ENCODE results near the gene SLC5A10.
A peak's percentile ranks its signal among the peaks of the same experiment; 100 is the strongest.
"Not testable (repeated sequence)": the region's sequence is repeated elsewhere in the genome, so short reads cannot be mapped to it uniquely, and the experiment has no call there.

The SLC5A10 gene

DNA sequence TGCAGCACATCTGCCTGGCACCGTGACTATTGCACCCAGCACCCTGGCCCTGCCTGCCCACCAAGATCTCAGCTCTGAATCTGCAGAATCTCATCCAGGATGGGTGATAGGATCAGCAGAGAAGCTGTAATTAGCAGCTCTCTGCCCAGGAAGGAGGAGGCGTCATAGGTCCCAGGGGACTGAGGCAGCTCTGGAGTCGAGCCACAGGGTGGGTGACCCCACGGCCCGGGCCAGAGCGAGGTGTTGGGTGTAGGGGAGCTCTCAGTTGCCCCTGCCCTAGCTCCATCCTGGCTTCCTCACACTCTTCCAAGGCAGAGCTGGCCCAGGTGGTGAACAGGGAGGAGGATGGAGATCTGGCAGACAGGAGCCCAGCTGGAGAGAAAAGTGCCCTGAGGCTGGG is 70.8 kb downstream of the SLC5A10 start:
- no peak for DNase-seq

DNA sequence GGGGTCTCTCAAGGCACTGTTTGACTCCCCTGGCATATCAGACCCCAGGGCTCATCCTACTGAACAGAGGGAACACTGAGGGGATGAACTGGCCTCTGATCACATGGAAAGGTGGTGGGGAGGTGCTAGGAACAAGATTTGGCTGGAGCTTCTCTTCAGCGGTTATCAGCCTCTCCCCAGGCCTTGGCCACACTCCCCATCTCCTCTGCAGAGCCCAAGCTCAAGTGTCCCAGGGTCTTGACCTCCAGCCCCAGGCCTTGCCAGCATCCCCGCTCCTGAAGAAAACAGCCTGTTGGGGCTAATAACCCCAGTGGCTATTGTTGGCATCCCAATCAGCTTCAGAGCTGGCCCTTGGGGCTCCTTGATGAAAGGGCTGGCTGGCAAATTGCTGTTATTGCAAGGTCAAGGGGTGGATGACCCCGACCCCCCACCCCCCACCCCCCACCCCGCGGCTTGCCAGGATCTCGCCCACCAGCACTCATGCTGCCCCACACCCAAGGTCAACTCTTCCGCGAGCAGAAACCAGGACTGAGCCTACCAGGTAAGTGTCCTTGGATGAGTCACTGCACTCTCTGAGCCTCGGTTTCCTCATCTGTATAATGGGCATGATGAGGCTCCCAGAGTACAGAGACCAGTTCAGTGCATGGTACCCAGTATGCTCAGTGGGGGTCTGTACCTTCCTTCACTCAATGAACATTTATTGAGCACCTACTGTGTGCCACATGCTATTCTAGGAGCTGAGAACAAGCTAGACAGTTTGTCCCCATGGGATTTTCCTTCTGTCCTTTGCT is 71.4 kb downstream of the SLC5A10 start:
- no peak for DNase-seq

DNA sequence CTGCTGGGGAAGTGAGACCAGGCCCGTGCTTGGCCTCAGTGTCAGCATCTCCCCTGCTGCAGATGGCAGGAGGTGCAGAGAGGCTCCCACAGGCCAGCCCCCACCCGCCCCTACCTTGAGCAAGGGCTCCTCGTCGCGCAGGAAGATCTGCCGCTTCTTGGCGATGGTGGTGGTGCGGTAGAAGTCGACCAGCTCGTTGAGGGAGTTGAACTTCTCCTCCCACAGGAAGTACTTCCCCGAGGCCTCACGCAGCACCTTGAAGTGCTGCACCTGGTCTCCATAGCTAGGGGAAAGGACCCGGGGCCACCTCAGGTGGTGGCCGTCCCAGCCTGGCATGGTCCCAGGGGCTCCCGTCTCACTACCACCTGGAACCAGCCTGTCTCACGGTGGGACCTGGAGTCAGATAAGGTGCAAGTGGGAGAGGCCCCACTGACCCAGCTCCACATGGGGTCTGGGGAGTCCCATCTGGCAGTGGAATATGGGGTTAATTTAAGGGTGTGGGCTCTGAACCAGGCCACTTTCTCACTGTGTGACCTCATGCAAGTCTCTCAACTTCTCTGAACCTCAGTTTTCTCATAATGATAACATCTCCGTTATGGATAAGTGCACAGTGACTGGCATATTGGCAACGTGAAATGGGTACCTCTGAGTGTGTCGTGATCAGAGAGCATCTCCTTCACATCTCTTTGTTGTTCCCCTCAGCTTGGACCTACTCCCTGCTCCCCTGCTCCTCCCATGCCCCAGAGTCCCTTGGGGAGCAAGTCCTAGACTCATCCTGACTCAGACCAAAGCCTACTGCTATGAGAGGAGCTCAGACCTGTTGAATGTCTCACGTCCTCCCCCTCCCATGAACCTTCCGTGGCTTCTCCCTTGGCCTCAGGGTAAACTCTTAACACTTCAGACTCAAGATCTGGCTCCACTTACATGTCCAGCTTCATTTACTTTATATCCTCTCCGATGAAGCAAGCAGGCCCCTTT is 72.4 kb downstream of the SLC5A10 start:
- no peak for DNase-seq

DNA sequence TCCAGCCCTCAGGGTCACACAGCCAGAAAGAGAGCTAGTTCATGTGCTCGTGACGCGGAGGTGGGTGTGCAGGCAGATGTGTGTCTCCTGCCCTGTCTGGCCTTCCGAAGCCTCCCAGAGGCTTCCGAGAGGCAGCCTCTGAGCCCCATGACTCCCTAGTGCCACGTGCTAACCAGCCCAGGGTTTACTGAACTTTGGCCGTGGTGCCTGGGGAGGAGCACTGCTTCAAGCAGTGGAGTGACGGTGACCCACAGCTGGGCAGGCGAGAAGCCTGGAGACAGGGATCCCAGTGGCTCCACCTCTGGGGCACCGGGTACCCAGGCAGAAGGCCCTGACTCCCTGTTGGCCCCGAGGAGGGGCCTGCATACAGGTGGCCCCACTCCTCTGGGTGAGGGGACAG is 76.7 kb downstream of the SLC5A10 start:
- not testable (repeated sequence) for DNase-seq

DNA sequence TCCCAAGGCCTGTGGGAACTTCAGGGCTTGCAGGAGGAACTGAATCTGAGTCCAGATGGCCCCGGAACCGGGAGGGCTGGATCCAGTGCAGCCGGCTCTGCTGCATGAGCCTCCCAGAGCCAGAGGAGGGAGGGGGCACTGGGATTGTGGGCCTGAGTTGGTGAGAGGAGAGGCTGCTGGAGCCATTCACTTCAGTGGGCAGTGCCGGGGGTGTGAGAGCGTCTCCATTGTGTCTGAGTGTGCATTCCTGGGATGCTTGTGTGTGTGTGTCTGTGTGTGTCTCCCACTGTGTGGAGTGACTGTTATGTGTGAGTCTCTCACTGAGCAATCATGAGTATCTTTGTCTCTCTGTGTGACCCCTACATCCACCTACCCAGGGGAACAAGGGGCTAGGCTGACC is 77.8 kb downstream of the SLC5A10 start:
- DNase-seq, result not testable (repeated sequence)

DNA sequence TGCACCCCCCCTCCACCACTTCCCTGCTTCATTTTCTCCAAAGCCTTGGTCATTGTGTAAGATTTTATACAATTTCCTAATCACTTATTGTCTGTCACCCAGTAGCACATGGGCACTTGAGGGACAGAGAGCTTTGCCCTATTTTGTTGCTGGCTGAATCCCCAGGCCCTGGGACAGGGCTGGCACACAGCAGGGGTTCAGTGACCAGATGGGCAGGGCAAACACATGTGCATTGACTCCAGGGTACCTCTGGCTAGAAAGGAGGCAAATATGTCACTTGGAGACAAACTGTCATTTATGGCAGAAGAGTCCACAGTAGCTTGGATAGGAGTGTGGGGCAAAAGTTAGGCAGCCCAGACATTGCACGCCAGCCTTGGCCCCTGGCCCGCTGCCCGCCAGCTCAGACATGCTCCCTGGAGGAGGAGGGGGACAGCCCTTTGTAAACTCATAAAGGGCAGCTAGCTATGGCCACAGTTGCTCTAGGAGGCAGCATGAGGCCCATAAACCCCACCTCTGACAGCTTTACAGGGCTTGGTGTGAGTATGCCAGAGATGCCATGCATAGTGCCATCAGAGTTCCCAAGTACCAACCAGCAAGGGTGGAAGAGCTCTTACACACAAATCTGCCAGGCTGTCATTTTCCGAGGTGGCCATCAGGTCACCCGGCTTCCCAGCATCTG is 78.9 kb downstream of the SLC5A10 start:
- DNase-seq, result not testable (repeated sequence)

DNA sequence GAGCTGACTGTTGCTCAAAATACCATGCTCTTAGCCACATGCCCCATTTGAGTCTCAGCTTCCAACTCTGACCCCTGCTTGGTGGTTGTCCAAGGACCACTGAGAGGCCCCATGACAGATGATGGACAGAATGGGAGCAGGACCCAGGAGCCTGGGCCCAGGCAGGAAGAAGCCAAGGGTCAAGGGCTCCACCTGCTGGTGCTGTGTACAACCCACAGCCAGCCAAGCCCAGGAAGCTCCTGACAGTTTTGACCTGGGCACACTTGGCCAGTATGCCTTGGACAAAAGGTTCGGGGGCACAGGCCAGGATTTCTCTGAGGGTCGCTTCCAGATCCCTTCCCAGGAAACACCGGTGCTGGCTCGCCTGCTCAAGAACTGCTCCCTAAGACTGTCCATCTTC is 79.8 kb downstream of the SLC5A10 start:
- peak; percentile 32 for DNase-seq

DNA sequence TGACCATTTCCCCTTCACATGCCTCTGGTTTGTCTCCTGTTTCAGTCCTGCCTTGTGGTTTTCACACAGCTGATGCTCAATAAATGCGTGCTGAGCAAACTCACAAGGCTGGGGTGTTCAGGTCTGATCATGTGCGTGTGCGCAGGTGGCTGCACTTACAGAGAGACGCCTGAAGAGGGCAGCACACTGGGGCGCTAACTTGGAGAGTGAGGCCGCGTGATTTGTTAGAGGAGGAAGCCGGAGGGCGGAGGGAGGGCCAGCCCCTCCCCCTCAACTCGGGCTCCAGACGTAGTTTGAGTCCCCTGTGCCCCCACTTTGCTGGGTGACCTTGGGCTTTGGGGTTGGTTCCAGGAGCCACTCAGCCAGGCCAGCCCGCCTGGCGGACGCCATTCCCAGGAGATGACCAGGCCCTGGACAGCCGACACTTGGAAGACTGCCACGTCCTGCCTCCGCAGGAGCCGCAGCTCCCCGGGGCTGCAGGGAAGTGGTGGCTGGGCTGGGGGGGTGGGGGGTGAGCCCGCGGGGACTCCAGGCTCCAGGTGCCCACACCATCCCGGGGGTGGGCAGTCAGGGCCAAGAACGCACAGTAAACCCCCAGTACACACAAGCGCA is 80.5 kb downstream of the SLC5A10 start:
- not testable (repeated sequence) for DNase-seq

DNA sequence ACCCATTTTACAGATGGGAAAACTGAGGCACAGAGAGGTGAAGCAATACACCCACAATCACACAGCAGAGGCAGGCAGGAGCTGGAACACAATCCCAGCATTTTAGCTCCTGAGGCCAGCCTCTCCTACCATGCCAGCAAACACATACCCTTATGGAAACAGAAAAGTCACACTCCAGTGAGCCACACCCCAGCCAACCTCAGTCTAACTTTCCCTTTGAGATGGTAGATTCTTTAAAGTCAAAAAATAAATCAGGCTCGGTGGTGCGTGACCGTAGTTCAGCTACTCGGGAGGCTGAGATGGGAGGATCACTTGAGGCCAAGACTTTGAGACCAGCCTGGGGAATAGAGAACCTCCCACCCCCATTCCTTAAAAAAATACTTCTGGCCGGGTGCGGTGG is 84.2 kb downstream of the SLC5A10 start:
- not testable (repeated sequence) for DNase-seq

DNA sequence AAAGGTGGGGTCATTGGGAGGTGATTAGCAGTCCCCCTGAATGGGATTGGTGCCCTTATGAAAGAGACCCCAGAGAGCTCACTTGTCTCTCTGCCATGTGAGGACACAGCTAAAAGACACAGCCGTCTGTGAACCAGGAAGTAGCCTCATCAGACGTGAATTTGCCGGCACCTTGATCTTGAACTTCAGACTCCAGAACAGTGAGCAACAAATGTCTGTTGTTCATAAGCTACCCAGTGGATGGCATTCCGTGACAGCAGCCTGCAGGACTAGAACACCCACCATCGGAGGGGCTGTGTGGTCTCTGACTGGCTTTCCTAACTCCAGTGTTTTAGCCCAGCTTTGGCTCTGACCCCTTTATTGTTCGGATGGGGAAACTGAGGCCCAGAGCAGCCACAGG is 85.6 kb downstream of the SLC5A10 start:
- DNase-seq, result not testable (repeated sequence)

DNA sequence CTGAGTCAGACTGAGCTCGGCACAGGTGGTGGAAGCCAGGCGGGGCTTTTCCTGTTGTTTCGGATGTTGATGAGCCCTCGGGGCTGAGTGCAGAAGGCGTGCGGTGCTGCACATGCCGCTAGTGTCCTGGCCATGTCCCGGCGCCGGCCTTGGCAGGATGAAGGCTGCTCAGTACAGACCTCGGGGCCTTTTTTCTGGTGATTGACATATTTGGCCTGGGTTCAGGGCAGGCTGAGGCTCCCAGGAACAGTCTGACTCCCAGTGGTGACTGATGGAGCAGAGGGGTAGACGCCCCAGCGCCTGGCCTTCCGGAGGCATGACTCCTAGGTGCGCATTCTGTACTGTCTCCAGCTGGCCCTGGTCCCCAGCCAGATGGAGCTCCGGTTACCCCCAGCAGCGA is 86.0 kb downstream of the SLC5A10 start:
- not testable (repeated sequence) for DNase-seq

DNA sequence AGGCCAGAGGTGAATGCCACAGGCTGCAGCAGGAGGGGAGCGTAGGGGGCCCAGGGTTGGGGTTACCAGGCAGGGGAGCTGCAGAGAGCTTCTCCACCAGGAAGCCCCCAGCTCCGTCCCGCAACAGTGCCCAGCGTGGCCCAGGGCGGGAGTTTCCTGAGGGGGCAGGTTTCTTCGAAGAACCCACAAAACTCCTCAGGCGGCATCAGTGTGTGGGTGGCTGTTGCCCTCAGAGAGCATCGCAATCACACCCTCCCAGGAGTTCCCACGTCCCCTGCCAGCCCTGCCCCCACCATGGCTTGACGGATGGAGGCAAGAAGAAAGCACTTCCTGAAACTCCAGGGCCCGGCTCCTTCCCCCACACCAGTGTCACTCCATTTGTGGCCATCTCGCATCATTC is 86.8 kb downstream of the SLC5A10 start:
- not testable (repeated sequence) for DNase-seq

DNA sequence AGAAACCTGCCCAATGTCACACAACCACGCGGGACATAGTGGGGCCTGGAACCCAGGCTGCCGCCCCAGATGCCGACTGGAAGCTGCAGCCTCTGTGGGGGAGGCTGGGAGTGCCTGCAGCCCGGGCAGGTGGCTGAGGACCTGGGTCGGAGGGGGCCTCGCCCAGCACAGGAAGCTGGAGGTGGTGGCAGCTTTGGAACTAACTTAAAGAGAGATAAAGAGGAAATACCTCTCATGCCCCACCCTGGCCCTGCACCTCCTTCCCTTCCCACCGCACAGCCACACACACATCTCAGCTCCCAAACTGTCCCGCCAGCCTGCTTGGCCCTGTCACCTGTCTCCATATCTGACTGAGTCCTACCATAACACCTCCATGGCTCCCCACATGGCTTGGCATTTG is 88.4 kb downstream of the SLC5A10 start:
- not testable (repeated sequence) for DNase-seq

DNA sequence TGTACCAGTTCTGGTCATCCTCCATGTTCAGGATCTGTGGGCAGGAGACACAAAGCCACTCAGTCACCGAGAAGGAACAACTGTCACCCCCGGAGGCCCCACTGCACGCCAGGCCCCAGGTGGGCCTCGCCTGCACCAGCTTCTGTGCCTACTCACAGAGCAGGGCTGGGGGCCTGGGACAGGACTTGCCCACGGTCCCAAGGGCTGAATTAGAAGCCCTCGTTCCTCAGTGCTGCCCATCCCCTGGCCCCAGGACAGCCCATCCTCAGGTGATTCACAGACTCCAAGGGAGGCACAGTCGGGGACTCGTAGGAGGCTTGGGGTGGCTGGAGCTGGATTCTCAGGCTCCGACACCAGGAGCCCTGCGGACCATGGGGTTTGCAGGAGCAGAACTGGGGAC is 89.9 kb downstream of the SLC5A10 start:
- not testable (repeated sequence) for DNase-seq

DNA sequence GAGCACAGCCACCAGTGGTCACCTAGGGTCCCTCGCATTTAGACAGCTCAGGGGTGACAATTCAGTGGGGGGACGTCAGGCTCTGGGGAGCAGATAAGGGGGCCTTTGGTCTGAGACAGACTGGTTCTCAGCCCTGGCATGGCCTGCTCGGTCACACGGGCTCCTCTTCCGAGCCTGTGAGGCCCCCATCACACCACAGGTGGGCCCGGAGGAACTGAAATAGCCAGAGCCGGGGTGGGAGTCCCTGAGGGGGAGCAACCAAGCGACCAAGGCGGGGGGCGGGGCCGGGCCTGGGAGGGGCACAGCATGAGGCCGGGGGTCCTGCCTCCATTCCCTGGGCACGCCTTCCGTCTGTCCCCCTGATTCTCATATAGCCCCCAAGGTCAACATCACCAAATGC is 90.4 kb downstream of the SLC5A10 start:
- not testable (repeated sequence) for DNase-seq

DNA sequence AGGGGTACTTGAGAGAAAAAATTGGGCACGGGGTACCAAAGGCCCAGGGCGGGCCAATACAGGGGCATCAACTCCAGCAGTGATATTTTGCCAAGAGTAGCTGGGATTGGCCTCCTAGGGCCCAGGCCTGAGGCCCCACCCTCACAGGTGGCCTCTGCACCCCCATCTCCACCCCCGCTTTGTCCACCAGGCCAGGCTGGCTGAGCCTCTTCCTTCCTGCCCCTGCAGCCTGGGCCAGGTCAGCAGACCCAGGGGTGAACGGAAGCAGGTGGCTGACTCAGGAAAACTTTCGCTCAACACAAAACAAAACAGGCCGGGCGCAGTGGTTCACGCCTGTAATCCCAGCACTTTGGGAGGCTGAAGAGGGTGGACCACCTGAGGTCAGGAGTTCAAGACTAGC is 91.1 kb downstream of the SLC5A10 start:
- DNase-seq, result not testable (repeated sequence)

DNA sequence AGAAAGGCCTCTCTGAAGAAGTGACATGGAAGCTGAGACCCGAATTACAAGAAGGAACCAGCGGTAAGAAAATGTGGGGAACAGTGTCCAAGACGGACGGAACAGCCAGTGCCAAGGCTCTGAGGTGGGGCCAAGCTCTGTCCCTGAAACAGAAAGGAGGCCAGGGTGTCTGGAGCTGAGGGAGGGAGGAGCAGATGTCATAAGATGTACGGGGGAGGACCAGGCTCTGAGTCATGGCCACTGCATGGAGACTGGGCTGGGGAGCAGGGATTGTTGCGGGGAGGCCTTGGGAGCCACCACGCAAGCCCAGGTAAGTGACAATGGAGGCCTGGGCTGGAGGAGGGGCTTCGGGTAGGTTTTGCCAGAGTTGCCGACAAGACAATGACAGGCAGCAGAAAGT is 92.7 kb downstream of the SLC5A10 start:
- not testable (repeated sequence) for DNase-seq

DNA sequence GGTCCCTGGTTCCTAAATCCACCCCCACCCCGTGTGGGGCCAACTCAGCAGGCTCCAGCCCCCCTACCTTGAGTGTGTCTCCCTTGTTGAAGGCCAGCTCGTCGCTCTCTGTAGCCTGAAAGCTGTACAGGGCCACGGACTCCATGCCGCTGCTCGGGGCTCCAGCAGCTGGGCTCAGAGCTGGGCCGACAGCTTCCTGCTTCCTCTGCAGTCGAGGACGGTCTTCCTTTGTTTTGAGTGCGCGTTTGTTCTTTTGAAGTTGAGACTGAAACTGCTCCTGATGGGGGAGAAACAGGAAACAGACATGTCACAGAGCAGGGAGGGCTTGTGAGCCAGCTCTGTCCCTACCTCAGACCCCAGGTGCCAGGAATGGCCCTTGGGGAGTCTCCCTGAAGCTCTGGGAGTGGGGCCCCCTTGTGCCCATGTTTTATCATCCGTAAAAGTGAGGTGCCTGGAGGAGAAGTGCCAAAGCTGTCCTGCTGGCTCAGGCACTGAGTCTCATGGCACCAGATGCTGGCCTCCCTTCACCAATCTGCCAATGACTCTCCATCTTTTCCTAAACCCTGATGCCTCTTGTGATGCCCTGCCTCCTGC is 94.9 kb downstream of the SLC5A10 start, which contains the start of gene GRAP:
TSS of gene GRAP (minus strand) at position 176 of the 594 bp plus-strand sequence. CDS start at position 145, 31 bp downstream.
- DNase-seq, result not testable (repeated sequence)

DNA sequence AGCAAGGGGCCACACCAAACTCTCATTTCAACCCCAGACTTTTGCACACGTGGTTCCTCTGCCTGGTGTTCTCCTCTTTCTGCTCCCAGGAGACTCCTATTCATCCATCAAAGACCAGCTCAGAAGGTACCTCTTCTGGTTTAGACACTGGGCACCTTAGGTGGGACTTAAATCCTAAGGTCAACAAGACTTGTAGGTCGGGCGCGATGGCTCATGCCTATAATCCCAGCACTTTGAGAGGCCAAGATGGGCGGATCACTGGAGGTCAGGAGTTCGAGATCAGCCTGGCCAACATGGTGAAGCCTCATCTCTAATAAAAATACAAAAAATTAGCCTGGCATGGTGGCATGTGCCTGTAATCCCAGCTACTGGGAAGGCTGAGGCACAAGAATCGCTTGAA is 95.5 kb downstream of the SLC5A10 start:
- not testable (repeated sequence) for DNase-seq

DNA sequence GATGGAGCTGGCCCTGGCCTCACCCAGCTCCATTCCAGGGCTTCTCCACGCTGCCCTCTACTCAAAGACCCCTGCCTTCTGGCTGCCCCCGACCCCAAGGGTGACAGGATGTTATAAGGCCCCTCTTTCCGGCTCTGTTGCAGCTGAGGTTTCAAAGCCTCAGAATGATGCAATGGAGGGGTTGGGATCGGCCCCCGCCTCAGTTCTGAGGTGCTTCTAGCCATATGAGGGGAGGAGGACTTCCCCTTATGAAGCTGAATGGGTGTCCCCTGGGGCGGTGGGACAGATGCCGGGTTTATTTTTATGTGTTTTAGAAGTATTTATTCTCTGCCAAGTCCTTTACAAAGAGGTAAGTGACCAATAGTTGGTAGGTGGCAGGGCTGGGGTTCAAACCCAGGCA is 96.9 kb downstream of the SLC5A10 start:
- DNase-seq, result not testable (repeated sequence)

DNA sequence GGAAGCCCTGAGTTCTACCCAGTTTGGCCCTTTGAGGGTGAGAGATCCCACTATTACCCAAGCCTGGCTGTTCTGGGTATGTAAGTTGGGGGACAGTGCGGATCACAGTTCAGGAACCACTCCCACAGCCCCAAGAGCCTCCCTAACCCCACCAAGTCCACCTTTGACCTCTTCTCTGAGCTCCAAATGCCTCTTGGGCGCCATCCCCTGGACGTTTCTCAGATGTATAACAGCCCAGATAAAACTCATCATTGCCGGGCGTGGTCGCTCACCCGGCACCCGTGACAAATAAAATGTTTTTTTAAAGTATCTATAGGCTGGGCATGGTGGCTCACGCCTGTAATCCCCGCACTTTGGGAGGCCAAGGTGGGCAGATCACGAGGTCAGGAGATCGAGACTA is 103.5 kb downstream of the SLC5A10 start:
- not testable (repeated sequence) for DNase-seq
